Activated CD4-positive, alpha-beta T cell treated with anti-CD3 and anti-CD28 coated beads, Interleukin-2, amount 50 U/mL, for 1 hour (primary cell): ENCODE results near the gene TEX52.

Source experiments
- DNase-seq: peaks from one replicate; pipeline ENCODE4 v3.0.0-alpha.2; 2020

Gene TEX52

GRCh38 chr12:2826721-2827515 is 29.9 kb downstream of the TEX52 start:
- no peak for DNase-seq

- no peak for DNase-seq
Measured at GRCh38 chr12:2826036-2826435, 30.8 kb downstream of the TEX52 start.

GRCh38 chr12:2825132-2825531 is 31.7 kb downstream of the TEX52 start:
- DNase-seq = no peak

GRCh38 chr12:2824541-2824940 is 32.3 kb downstream of the TEX52 start:
- DNase-seq = no peak

GRCh38 chr12:2823483-2823882 is 33.4 kb downstream of the TEX52 start:
- DNase-seq = no peak

GRCh38 chr12:2820432-2820831 is 36.4 kb downstream of the TEX52 start:
- DNase-seq = no peak

- no peak for DNase-seq
Measured at GRCh38 chr12:2819810-2820209, 37.0 kb downstream of the TEX52 start.

- DNase-seq = peak; percentile 39
Measured at GRCh38 chr12:2813214-2814185, 43.3 kb downstream of the TEX52 start.

GRCh38 chr12:2812290-2813213 is 44.3 kb downstream of the TEX52 start, which contains the start of gene ITFG2:
Gene ITFG2, plus strand, starts transcription at chr12:2812668. Its CDS starts 93 bp downstream, at chr12:2812761.
- peak; percentile 94 for DNase-seq

GRCh38 chr12:2811801-2812200 is 45.0 kb downstream of the TEX52 start:
- no peak for DNase-seq

- DNase-seq = no peak
Measured at GRCh38 chr12:2806700-2807099, 50.1 kb downstream of the TEX52 start.

- no peak for DNase-seq
Measured at GRCh38 chr12:2805143-2805520, 51.7 kb downstream of the TEX52 start.

GRCh38 chr12:2804393-2805142 is 52.3 kb downstream of the TEX52 start:
- no peak for DNase-seq

GRCh38 chr12:2803635-2804392 is 53.0 kb downstream of the TEX52 start:
- DNase-seq = no peak

GRCh38 chr12:2801044-2801783 is 55.6 kb downstream of the TEX52 start:
- no peak for DNase-seq

GRCh38 chr12:2800046-2800570 is 56.7 kb downstream of the TEX52 start:
- no peak for DNase-seq
